Embryonic facial prominence (tissue), 1 donor: ENCODE data around the gene CTTNBP2.

ENCODE experiments used
- DNase-seq: peaks from one replicate; pipeline ENCODE4 v3.0.0-alpha.2; 2016; ENCODE audit errors: extremely low spot score

The CTTNBP2 gene

GRCh38 chr7:117686311-117686935 lies 186.8 kb downstream of the CTTNBP2 start:
- no peak for DNase-seq

- DNase-seq = no peak
These were observed 187.4 kb downstream of the CTTNBP2 start for GRCh38 chr7:117685795-117686194.

GRCh38 chr7:117683430-117684175 lies 189.6 kb downstream of the CTTNBP2 start:
- DNase-seq = no peak

GRCh38 chr7:117682681-117683385 lies 190.4 kb downstream of the CTTNBP2 start:
- no peak for DNase-seq

GRCh38 chr7:117679120-117679519 lies 194.1 kb downstream of the CTTNBP2 start:
- no peak for DNase-seq

- DNase-seq = no peak
These were observed 197.5 kb downstream of the CTTNBP2 start for GRCh38 chr7:117675497-117676435.

GRCh38 chr7:117674617-117675016 lies 198.6 kb downstream of the CTTNBP2 start:
- DNase-seq = no peak

- no peak for DNase-seq
These were observed 199.4 kb downstream of the CTTNBP2 start for GRCh38 chr7:117673839-117674238.

GRCh38 chr7:117673367-117673766 lies 199.9 kb downstream of the CTTNBP2 start:
- DNase-seq = no peak

- no peak for DNase-seq
These were observed 200.8 kb downstream of the CTTNBP2 start for GRCh38 chr7:117672453-117672852.

- DNase-seq = no peak
These were observed 203.4 kb downstream of the CTTNBP2 start for GRCh38 chr7:117669818-117670217.

GRCh38 chr7:117667456-117667855 lies 205.8 kb downstream of the CTTNBP2 start:
- no peak for DNase-seq

GRCh38 chr7:117666689-117667088 lies 206.6 kb downstream of the CTTNBP2 start:
- DNase-seq = no peak

GRCh38 chr7:117666031-117666430 lies 207.2 kb downstream of the CTTNBP2 start:
- no peak for DNase-seq

GRCh38 chr7:117665368-117665767 lies 207.9 kb downstream of the CTTNBP2 start:
- DNase-seq = no peak

GRCh38 chr7:117664047-117664446 lies 209.2 kb downstream of the CTTNBP2 start:
- no peak for DNase-seq

GRCh38 chr7:117661328-117661727 lies 211.9 kb downstream of the CTTNBP2 start:
- DNase-seq = no peak
